ENCODE data around the gene PDE7B.

GRCh38 chr6:136011475-136011874 is 160.0 kb downstream of the PDE7B start:
- no peak for TF ChIP-seq CTCF (IDR thresholded peaks at IDR 0.05)
- no peak for TF ChIP-seq JUN (CRISPR knock-in tag; IDR thresholded peaks at IDR 0.05)
- TF ChIP-seq HMGXB4 (CRISPR knock-in tag; IDR thresholded peaks at IDR 0.05) = no peak
- TF ChIP-seq NR2C2 (CRISPR knock-in tag; IDR thresholded peaks at IDR 0.05) = no peak

Data from WTC11 (cell line).